ENCODE results near the gene TNFRSF1A. TPM values are rescaled to one million over a fixed set of nuclear protein-coding genes. Genes with fewer than 3 reads are reported as not detected.

TNFRSF1A gene
- total RNA-seq, 1 experiment from 2014 or later: 95.1 TPM

GRCh38 chr12:6383572-6384498 is 42.0 kb upstream of the TNFRSF1A start, which contains the start of gene LTBR:
TSS of gene LTBR (plus strand) at chr12:6384162. CDS start at chr12:6384359, 197 bp downstream.
- POLR2A ChIA-PET (ENCODE audit: unreplicated experiment): interaction anchor here (0.7 to 1.0 kb wide), 4 partner anchors 11 to 149 kb away, joined by 3 to 7 read pairs (median 4); no protein-coding TSS in a partner anchor
- Histone ChIP-seq H3K27me3 (ENCODE audit: low read length) (no peaks in the 10 kb centered on the region), H3K9ac (ENCODE audit: low read length) (peak within 1 kb of the TSS; percentile 99), H3K36me3 (ENCODE audit: low read depth, low read length) (peaks cover 21% of the 10 kb centered on the region), H3K4me1 (ENCODE audit: insufficient read depth, low read length) (peaks cover 27% of the 10 kb centered on the region), H3K79me2 (ENCODE audit: low read length) (peaks cover 55% of the 10 kb centered on the region), H3K4me3 (ENCODE audit: low read length) (peak within 1 kb of the TSS; percentile 90), H4K20me1 (ENCODE audit: low read length) (no peaks in the 10 kb centered on the region), H3F3A (ENCODE audit: low read length, unreplicated experiment) (no peaks in the 10 kb centered on the region), H3K27ac (ENCODE audit: low read length) (peak within 1 kb of the TSS; percentile 82), H2AFZ (ENCODE audit: low read length) (peak within 1 kb of the TSS; percentile 75), H3K4me2 (ENCODE audit: low read length) (peak within 1 kb of the TSS; percentile 96), H3K9me2 (replicated peaks; ENCODE audit: low read length) (no peaks in the 10 kb centered on the region), H3K9me3 (ENCODE audit: low read length) (no peaks in the 10 kb centered on the region)
- CTCF ChIA-PET: interaction anchor here (1.0 to 1.8 kb wide), 3 partner anchors 47 to 81 kb away, joined by 3 to 8 read pairs (median 5); no protein-coding TSS in a partner anchor
- intact Hi-C loops (cut with micrococcal nuclease): loop anchor here (2.0 kb wide), 1 partner anchor 43 kb away; no protein-coding TSS in a partner anchor
- TSS peak; percentile 78 for BruUV-seq (replicated peaks)
- ATAC-seq: peak; percentile 95
- peak; percentile 87 for DNase-seq
- no peak for TF ChIP-seq EZH2phosphoT487 (IDR thresholded peaks at IDR 0.05; ENCODE audit: borderline replicate concordance, low read length)
- TF ChIP-seq EZH2 (IDR thresholded peaks at IDR 0.05; ENCODE audit: low read length, unreplicated experiment): no peak
- no peak for TF ChIP-seq CTCF (conservative IDR thresholded peaks at IDR 0.05; ENCODE audit: low read depth, low read length)

DNA sequence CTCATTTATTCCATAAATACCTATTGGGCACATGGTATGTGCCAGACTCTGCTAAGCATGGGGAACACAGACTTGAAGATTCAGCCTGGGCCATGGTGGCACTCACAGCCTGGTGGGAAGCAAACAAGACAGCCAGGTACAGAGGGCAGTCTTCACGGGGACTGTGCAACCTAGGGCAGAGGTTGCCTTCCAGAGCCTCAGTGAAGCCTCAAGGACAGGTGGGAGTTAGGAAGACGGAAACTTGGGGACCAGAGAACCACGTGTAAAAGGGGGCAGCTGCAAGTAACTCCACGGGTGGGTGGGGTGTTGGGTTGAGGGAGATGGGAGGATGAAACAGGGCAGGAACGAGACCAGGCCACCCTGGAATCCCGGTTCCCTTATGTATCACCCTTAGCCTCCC is 41.1 kb upstream of the TNFRSF1A start:
- Histone ChIP-seq H3K27ac (ENCODE audit: low read length) (0 out of 2 replicates have a peak overlapping the region, but pooled peaks have one; percentile 82), H3K9me3 (ENCODE audit: low read length) (no peaks in the 10 kb centered on the region), H3K36me3 (ENCODE audit: low read depth, low read length) (peaks cover 16% of the 10 kb centered on the region), H3K79me2 (ENCODE audit: low read length) (peaks cover 50% of the 10 kb centered on the region), H3K4me3 (ENCODE audit: low read length) (no peak overlapping the region), H2AFZ (ENCODE audit: low read length) (no peak overlapping the region), H3K9ac (ENCODE audit: low read length) (no peak overlapping the region; the same call in 1 of the 2 replicates), H4K20me1 (ENCODE audit: low read length) (no peaks in the 10 kb centered on the region), H3K27me3 (ENCODE audit: low read length) (no peaks in the 10 kb centered on the region), H3F3A (ENCODE audit: low read length, unreplicated experiment) (no peaks in the 10 kb centered on the region), H3K4me2 (ENCODE audit: low read length) (peak overlapping the region; percentile 96), H3K9me2 (replicated peaks; ENCODE audit: low read length) (no peaks in the 10 kb centered on the region), H3K4me1 (ENCODE audit: insufficient read depth, low read length) (peaks cover 27% of the 10 kb centered on the region)
- intact Hi-C loops (cut with micrococcal nuclease): no loop called here
- no peak for ATAC-seq
- no TSS peak for BruUV-seq (replicated peaks)
- ChIA-PET CTCF (interaction anchor here (1.4 to 1.8 kb wide), 2 partner anchors 46 to 57 kb away, joined by 3 to 8 read pairs; no protein-coding TSS in a partner anchor), POLR2A (ENCODE audit: unreplicated experiment) (no interaction called here)
- no peak for DNase-seq
- TF ChIP-seq CTCF (conservative IDR thresholded peaks at IDR 0.05; ENCODE audit: low read depth, low read length): no peak
- no peak for TF ChIP-seq EZH2 (IDR thresholded peaks at IDR 0.05; ENCODE audit: low read length, unreplicated experiment)
- TF ChIP-seq EZH2phosphoT487 (IDR thresholded peaks at IDR 0.05; ENCODE audit: borderline replicate concordance, low read length): no peak
